Upper lobe of right lung (tissue), 1 donor: ENCODE measurements around the gene CACNB2. TPM values are rescaled to one million over a fixed set of nuclear protein-coding genes. Genes with fewer than 3 reads are reported as not detected.

Source experiments
- ATAC-seq: fragments of 200-7000 bp; cut with Tn5 transposase; one replicate; pipeline ENCODE4 v1.9.1; 2020; ENCODE audit warnings: mild to moderate bottlenecking, moderate library complexity
- DNase-seq: peaks from one replicate; pipeline ENCODE4 v3.0.0-alpha.2; 2020
- H3K27ac ChIP-seq: fragments of 200-600 bp; one replicate; pipeline ENCODE4 v1.8.0; 2022
- H3K27me3 ChIP-seq: fragments of 200-600 bp; one replicate; pipeline ENCODE4 v1.8.0; 2022; ENCODE audit warnings: mild to moderate bottlenecking
- H3K36me3 ChIP-seq: fragments of 200-600 bp; one replicate; pipeline ENCODE4 v1.8.0; 2022
- H3K4me1 ChIP-seq: fragments of 200-600 bp; one replicate; pipeline ENCODE4 v1.8.0; 2022
- H3K4me3 ChIP-seq: fragments of 200-600 bp; one replicate; pipeline ENCODE4 v1.8.0; 2022; ENCODE audit warnings: mild to moderate bottlenecking
- H3K9me3 ChIP-seq: fragments of 200-600 bp; one replicate; pipeline ENCODE4 v1.8.0; 2022
- intact Hi-C: fragments of 100-400 bp; cut with DNase I; formaldehyde crosslinking; loops from one replicate; pipeline ENCODE4 v1.11.0; 2022
- total RNA-seq: library from RNA; stranded (reverse); fragmentation: NEBNext Ultra II Directional; extraction: Animal tissue kit (Norgen Biotek cat#: 25700); gene quantifications from one replicate; pipeline ENCODE4 v1.2.1, GENCODE V29; 2021
- TF ChIP-seq, protein P1 (sequence below): fragments of 200-600 bp; IDR thresholded peaks from one replicate; pipeline ENCODE4 v1.8.0; 2022; ENCODE audit warnings: antibody characterized with exemption
- donor health status: DM: no; HTN: yes; CAD: no; lungs with severe emphysema.

CACNB2 gene
- total RNA-seq, 1 donor from 2014 or later, result 4.2 TPM

DNA sequence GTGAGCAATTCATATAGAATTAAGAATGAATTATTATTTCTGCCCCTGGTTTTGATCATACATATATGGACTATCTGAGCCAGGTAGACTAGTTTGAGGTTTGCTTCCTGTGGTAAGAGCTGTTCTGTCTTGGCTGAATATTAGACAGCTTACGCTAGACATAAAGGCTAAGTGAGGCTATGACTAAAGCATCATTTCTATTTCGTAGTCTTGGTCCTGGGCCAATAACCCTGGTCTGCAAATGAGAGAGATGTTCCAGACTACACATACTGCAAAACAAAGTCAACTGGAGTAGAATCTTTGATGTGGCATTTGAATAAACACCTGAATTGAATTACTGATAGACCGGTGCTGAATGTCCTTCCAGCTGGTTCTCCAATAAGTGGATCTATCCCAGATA lies 40.8 kb upstream of the CACNB2 start:
- H3K4me1 ChIP-seq, result no peaks in the 10 kb centered on the region
- no peaks in the 10 kb centered on the region for H3K27me3 ChIP-seq
- TF ChIP-seq, protein P1, sequence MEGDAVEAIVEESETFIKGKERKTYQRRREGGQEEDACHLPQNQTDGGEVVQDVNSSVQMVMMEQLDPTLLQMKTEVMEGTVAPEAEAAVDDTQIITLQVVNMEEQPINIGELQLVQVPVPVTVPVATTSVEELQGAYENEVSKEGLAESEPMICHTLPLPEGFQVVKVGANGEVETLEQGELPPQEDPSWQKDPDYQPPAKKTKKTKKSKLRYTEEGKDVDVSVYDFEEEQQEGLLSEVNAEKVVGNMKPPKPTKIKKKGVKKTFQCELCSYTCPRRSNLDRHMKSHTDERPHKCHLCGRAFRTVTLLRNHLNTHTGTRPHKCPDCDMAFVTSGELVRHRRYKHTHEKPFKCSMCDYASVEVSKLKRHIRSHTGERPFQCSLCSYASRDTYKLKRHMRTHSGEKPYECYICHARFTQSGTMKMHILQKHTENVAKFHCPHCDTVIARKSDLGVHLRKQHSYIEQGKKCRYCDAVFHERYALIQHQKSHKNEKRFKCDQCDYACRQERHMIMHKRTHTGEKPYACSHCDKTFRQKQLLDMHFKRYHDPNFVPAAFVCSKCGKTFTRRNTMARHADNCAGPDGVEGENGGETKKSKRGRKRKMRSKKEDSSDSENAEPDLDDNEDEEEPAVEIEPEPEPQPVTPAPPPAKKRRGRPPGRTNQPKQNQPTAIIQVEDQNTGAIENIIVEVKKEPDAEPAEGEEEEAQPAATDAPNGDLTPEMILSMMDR, result no peak
- H3K27ac ChIP-seq, result no peak overlapping the region
- no peak overlapping the region for H3K4me3 ChIP-seq
- no peaks in the 10 kb centered on the region for H3K9me3 ChIP-seq
- no peaks in the 10 kb centered on the region for H3K36me3 ChIP-seq
- DNase-seq, result no peak
- intact Hi-C loops, result no loop called here
- ATAC-seq, result no peak

DNA sequence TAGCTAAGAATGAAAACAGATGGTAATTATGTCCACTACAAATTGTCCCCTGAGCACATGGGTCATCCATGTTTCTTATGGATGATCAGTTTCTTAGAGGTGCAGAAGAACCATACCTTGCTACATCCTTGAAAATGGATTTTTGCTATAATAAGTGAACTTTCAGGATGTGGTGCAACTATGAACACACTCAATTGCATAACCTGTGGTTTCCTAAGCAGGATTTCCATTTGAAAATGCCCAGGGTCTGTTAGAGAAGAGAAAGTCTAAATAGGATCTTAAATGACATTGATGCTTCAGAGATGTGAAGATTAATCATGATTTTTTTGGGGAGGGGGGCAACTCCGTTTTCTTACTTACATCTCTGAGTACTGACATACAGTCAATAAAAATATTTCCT lies 39.6 kb upstream of the CACNB2 start:
- H3K4me1 ChIP-seq, result no peaks in the 10 kb centered on the region
- H3K27me3 ChIP-seq, result no peaks in the 10 kb centered on the region
- ATAC-seq (no peak), DNase-seq (no peak)
- H3K9me3 ChIP-seq, result no peaks in the 10 kb centered on the region
- TF ChIP-seq, protein P1, result no peak
- intact Hi-C loops, result no loop called here
- H3K27ac ChIP-seq, result no peak overlapping the region
- no peaks in the 10 kb centered on the region for H3K36me3 ChIP-seq
- H3K4me3 ChIP-seq, result no peak overlapping the region

DNA sequence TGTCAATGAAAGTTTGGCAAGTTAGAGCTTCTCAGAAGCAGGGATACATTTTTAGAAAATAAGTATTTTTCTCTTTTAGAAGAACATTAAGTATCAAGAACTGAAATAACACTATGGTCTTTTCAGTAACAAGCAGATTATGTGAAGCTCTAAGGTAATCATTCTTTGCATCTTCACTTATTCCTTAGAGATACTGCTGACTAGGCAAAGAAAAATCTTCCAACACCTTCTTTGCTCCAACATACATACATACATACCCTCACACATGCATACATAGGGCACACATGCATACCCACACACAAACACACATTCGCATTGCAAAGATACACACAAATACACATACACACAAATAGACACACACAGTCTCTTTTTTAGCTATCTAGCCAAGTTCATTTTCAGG lies 37.8 kb upstream of the CACNB2 start:
- Histone ChIP-seq H3K4me3 (no peak overlapping the region), H3K27ac (no peak overlapping the region), H3K36me3 (no peaks in the 10 kb centered on the region), H3K27me3 (no peaks in the 10 kb centered on the region), H3K9me3 (no peaks in the 10 kb centered on the region), H3K4me1 (no peaks in the 10 kb centered on the region)
- TF ChIP-seq, protein P1, result no peak
- no peak for DNase-seq
- ATAC-seq, result no peak
- intact Hi-C loops, result no loop called here

DNA sequence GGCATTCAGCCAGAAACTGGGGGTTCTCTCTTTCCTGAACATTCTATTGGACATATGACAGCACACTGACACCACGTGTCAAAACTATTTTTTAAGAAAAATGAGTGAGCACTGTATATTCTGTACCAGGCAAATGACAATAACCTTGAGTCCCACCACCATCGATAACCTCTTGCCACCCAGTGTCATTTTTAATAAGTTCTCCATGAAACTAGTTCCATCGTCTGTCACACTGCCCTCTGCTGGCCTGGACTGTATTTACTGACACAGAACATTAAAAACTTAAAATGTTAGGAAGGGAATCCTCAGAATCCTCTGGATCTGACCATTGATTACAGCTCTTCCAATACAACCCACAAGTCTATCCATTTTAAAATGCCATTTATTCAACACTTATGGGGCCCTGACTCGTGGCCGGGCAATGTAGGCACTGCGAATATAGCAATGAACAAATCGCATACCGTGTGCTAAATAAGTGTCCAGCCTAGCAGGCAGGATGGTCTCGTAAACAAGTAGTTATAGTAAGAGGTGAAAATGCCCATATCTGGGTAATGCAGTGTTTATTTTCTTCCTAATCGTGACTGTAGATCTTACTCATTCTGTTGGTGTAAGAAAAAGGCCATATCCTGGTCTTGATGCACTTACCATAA lies 35.9 kb upstream of the CACNB2 start:
- no peaks in the 10 kb centered on the region for H3K4me1 ChIP-seq
- H3K36me3 ChIP-seq, result no peaks in the 10 kb centered on the region
- no peak overlapping the region for H3K4me3 ChIP-seq
- H3K9me3 ChIP-seq, result no peaks in the 10 kb centered on the region
- H3K27me3 ChIP-seq, result no peaks in the 10 kb centered on the region
- peak; percentile 68 for DNase-seq
- no peak overlapping the region for H3K27ac ChIP-seq
- TF ChIP-seq, protein P1, result peak; percentile 73
- peak; percentile 75 for ATAC-seq
- intact Hi-C loops, result no loop called here

DNA sequence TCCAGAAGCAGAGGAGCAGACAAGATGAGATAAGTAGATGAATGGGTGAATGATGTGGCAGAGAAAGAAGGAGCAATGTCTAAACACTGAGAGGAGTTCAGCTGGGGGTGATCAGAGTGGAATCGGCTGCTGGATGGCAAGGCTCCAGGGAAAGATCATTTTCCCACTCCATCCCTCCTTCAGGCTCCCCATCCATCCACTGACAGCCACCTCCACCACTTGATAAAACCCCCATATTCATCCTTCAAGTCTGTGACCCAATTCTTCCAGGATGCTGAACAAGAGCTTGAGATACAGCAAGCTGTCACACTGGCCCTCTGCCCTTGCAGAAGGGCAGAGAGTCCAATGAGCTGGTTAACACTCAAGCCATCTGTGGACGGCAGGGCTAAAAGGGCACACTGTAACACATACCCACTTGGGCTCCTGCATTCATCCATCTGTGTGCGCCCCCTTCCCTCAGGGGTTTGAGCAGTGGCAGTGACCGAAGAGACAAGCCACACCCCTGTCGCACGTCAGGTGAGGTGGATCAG lies 30.8 kb upstream of the CACNB2 start:
- ATAC-seq, result no peak
- intact Hi-C loops, result no loop called here
- no peak for DNase-seq
- H3K36me3 ChIP-seq, result no peaks in the 10 kb centered on the region
- no peaks in the 10 kb centered on the region for H3K9me3 ChIP-seq
- no peak overlapping the region for H3K27ac ChIP-seq
- TF ChIP-seq, protein P1, result no peak
- no peaks in the 10 kb centered on the region for H3K4me1 ChIP-seq
- H3K4me3 ChIP-seq, result no peak overlapping the region
- H3K27me3 ChIP-seq, result no peaks in the 10 kb centered on the region
